HepG2 (cell line): ENCODE measurements around the gene TP73. TPM values are rescaled to one million over a fixed set of nuclear protein-coding genes. Genes with fewer than 3 reads are reported as not detected.

ENCODE experiments used
- ATAC-seq: fragments of 200-7000 bp; cut with Tn5 transposase; 3 replicates; pipeline ENCODE4 v1.9.1; 2020; ENCODE audit warnings: mild to moderate bottlenecking, moderate library complexity
- BruUV-seq: library from RNA; stranded (reverse); fragments of 400-500 nt; replicated peaks from 2 replicates; lab custom pipeline; 2021; lab: Mats Ljungman, UMichigan
- CTCF ChIA-PET: fragments of 300-600 bp; formaldehyde crosslinking; extraction: SDS; loops from one replicate; lab custom pipeline; 2021; ENCODE audit warnings: low total read pairs, inconsistent platforms, low intra/inter-chr PET ratio; lab: Yijun Ruan, JAX
- POLR2A ChIA-PET: fragments of 350-600 bp; sonication (Branson Sonifier 250); formaldehyde crosslinking; loops from one replicate; lab custom pipeline; 2020; ENCODE audit warnings: antibody characterized with exemption, inconsistent platforms; lab: Yijun Ruan, JAX
- DNase-seq: peaks from one replicate; pipeline ENCODE4 v3.0.0-alpha.2; 2015; ENCODE audit warnings: low spot score
- FAIRE-seq: peaks from 3 replicates; lab custom pipeline; 2011; peaks lifted over from hg19 to GRCh38; lab: Jason Lieb, UNC
- H2AFZ ChIP-seq: one replicate; pipeline ENCODE4 v1.6.1; 2011; ENCODE audit warnings: low read length, inconsistent platforms
- H3K27ac ChIP-seq: fragments of 300-600 bp; 3 replicates; pipeline ENCODE4 v1.8.0; 2011; ENCODE audit warnings: mixed run types, mild to moderate bottlenecking, mixed read lengths, low read length, inconsistent platforms; ENCODE audit not compliant: insufficient read depth; ENCODE audit errors: extremely low read length
- H3K27me3 ChIP-seq, 2 experiments: fragments of 200-600 bp in 1 of 2; 2 replicates in 1 of 2; 3 replicates in 1 of 2; pipeline versions ENCODE4 v1.6.0 to v1.8.0; 2011; ENCODE audit warnings: low read length in 2 of 2, mild to moderate bottlenecking in 2 of 2, moderate library complexity in 2 of 2, inconsistent platforms in 1 of 2; ENCODE audit not compliant: insufficient read depth in 2 of 2, control insufficient read depth in 1 of 2
- H3K36me3 ChIP-seq, 2 experiments: fragments of 200-600 bp in 1 of 2; replicated peaks in 1 of 2; 2 replicates in 1 of 2; 3 replicates in 1 of 2; pipeline versions ENCODE4 v1.5.1 to v1.8.0; 2011; ENCODE audit warnings: low read length in 2 of 2, inconsistent platforms in 1 of 2; ENCODE audit not compliant: insufficient read depth in 2 of 2, control insufficient read depth in 1 of 2
- H3K4me1 ChIP-seq: 2 replicates; pipeline ENCODE4 v1.5.1; 2012; ENCODE audit warnings: low read length, inconsistent platforms; ENCODE audit not compliant: insufficient read depth
- H3K4me2 ChIP-seq: 2 replicates; pipeline ENCODE4 v1.6.0; 2011; ENCODE audit warnings: low read depth, low read length, inconsistent platforms
- H3K4me3 ChIP-seq, 3 experiments: fragments of 200-600 bp in 1 of 3; sonication (generic), shearing (Covaris generic) in 1 of 3; replicated peaks in 1 of 3; 2 replicates each; pipeline ENCODE4 v1.5.1; 2011 to 2016; ENCODE audit warnings: low read length in 3 of 3, inconsistent platforms in 2 of 3, low read depth in 2 of 3, mild to moderate bottlenecking in 2 of 3, control low read depth in 1 of 3, mixed read lengths in 1 of 3; ENCODE audit not compliant: insufficient read depth in 1 of 3
- H3K79me2 ChIP-seq: one replicate; pipeline ENCODE4 v1.6.1; 2011; ENCODE audit warnings: low read length, inconsistent platforms; ENCODE audit not compliant: insufficient read depth
- H3K9ac ChIP-seq: 2 replicates; pipeline ENCODE4 v1.6.0; 2011; ENCODE audit warnings: mild to moderate bottlenecking, low read depth, low read length, inconsistent platforms; ENCODE audit not compliant: insufficient read depth
- H3K9me3 ChIP-seq: 2 replicates; pipeline ENCODE4 v1.5.1; 2012; ENCODE audit warnings: mild to moderate bottlenecking, low read length
- H4K20me1 ChIP-seq: 2 replicates; pipeline ENCODE4 v1.6.0; 2011; ENCODE audit warnings: inconsistent platforms, mild to moderate bottlenecking, low read length, moderate library complexity; ENCODE audit not compliant: insufficient read depth
- AGO2 ChIP-seq: fragments of 200-400 bp; formaldehyde crosslinking; optimal IDR thresholded peaks from 2 replicates; pipeline ENCODE3; 2017; ENCODE audit warnings: mild to moderate bottlenecking, low read depth, low read length, moderate library complexity
- CBX5 ChIP-seq: sonication (generic); formaldehyde crosslinking; IDR thresholded peaks from 2 replicates; pipeline ENCODE4 v1.4.0; 2020; ENCODE audit warnings: missing genetic modification reagents, borderline replicate concordance
- GMEB1 ChIP-seq: sonication (generic); formaldehyde crosslinking; IDR thresholded peaks from 2 replicates; pipeline ENCODE4 v1.5.1; 2020; ENCODE audit warnings: missing genetic modification reagents, mild to moderate bottlenecking, borderline replicate concordance
- ZBTB14 ChIP-seq: sonication (generic); formaldehyde crosslinking; IDR thresholded peaks from 2 replicates; pipeline ENCODE4 v1.4.0; 2020; ENCODE audit warnings: missing genetic modification reagents
- WGBS: methylation state at CpG from one replicate; pipeline ENCODE4 v1.1.6; 2017; ENCODE audit warnings: low lambda C conversion rate; 5-methylcytosine and 5-hydroxymethylcytosine counted together
- in situ Hi-C: cut with HindIII; loops from 2 replicates; pipeline ENCODE4 v1.10.0; 2017; ENCODE audit warnings: low pct_unique_long_range_greater_than_20kb; ENCODE audit not compliant: extremely low pct_ligation_motif_present
- intact Hi-C: fragments of 100-400 bp; cut with micrococcal nuclease; formaldehyde crosslinking; loops from one replicate; pipeline ENCODE4 v1.10.0; 2022; ENCODE audit not compliant: unreplicated experiment
- polyA plus RNA-seq, 8 experiments: library from polyadenylated mRNA; depleted of rRNA in 3 of 8; stranded (reverse) in 7 of 8; unstranded in 1 of 8; fragments of >200 nt; fragmentation: Illumina TruSeq in 4 of 8; extraction: Trizol in 4 of 8; gene quantifications; 2 replicates each; pipeline versions ENCODE4 v1.2.1 to v1.2.3, GENCODE V29; 2011 to 2016; ENCODE audit warnings: low read depth in 4 of 8, missing spikeins in 1 of 8, mixed read lengths in 1 of 8; ENCODE audit not compliant: insufficient read depth in 1 of 8
- total RNA-seq, 5 experiments: library from RNA; depleted of rRNA; stranded (reverse); fragments of >200 nt; fragmentation: Illumina TruSeq; extraction: Trizol; gene quantifications; 2 replicates each; pipeline ENCODE4 v1.2.3, GENCODE V29; 2016; ENCODE audit warnings: low read depth in 1 of 5

Gene TP73
- total and polyA plus RNA-seq, 2 of the 13 experiments (the other 11 are each of a cell fraction or from before 2014, with no cell fraction given), result 0.49 to 1.1 TPM

GRCh38 chr1:3630914-3631313 is 21.4 kb upstream of the TP73 start (continued):
- no peak for TF ChIP-seq GMEB1

- ATAC-seq (peak; percentile 14), DNase-seq (no peak), FAIRE-seq (no peak)
- POLR2A ChIA-PET, result no interaction called here
- 97% methylated on average over 20 of the region's 36 CpGs for WGBS
- peaks cover under 1% of the 10 kb centered on the region for H3K4me1 ChIP-seq
- TF ChIP-seq CBX5 (CRISPR knock-in tag), result no peak
- peak; percentile 74 for TF ChIP-seq AGO2
- TF ChIP-seq ZBTB14, result no peak
- no peaks in the 10 kb centered on the region for H3K79me2 ChIP-seq
- H3K9ac ChIP-seq, result no peak overlapping the region
- intact Hi-C loops, result no loop called here
- no peaks in the 10 kb centered on the region for H3K9me3 ChIP-seq
- H3K4me2 ChIP-seq, result no peak overlapping the region
- CTCF ChIA-PET, result no interaction called here
- no peaks in the 10 kb centered on the region for H4K20me1 ChIP-seq
- peaks cover 33 to 62% of the 10 kb centered on the region in 2 experiments; a peak in 4 of 5 replicates for H3K36me3 ChIP-seq
- H3K4me3 ChIP-seq, result no peak overlapping the region
- no peak overlapping the region for H2AFZ ChIP-seq
- BruUV-seq, result no TSS peak
- in situ Hi-C loops, result no loop called here
- H3K27ac ChIP-seq, result no peak overlapping the region
- no peaks in the 10 kb centered on the region for H3K27me3 ChIP-seq
Observed at GRCh38 chr1:3631320-3632260, 20.7 kb upstream of the TP73 start.
